K562 (cell line): ENCODE measurements around the gene TP53BP2. TPM values are rescaled to one million over a fixed set of nuclear protein-coding genes. Genes with fewer than 3 reads are reported as not detected.

Experiments
- ATF7 ChIP-seq: fragments of 450-650 bp; IDR thresholded peaks from 2 replicates; pipeline ENCODE4 v1.7.1; 2014; ENCODE audit warnings: mild to moderate bottlenecking, moderate library complexity
- C11orf30 ChIP-seq: fragments of 450-650 bp; IDR thresholded peaks from 2 replicates; pipeline ENCODE4 v1.6.1; 2016; ENCODE audit warnings: low read depth, mild to moderate bottlenecking
- EP400 ChIP-seq: fragments of 450-650 bp; IDR thresholded peaks from 2 replicates; pipeline ENCODE4 v1.6.1; 2017; ENCODE audit warnings: antibody characterized with exemption, mild to moderate bottlenecking, moderate library complexity
- ESRRA ChIP-seq: fragments of 450-650 bp; IDR thresholded peaks from 2 replicates; pipeline ENCODE4 v1.6.1; 2014; ENCODE audit warnings: low read depth, mild to moderate bottlenecking, moderate library complexity, borderline replicate concordance
- FOXK1 ChIP-seq: sonication (generic); formaldehyde crosslinking; IDR thresholded peaks from 2 replicates; pipeline ENCODE4 v1.8.0; 2022; ENCODE audit warnings: missing genetic modification reagents, mild to moderate bottlenecking, borderline replicate concordance
- HDAC3 ChIP-seq: fragments of 450-650 bp; IDR thresholded peaks from 2 replicates; pipeline ENCODE4 v1.6.1; 2018; ENCODE audit warnings: borderline replicate concordance, mild to moderate bottlenecking, moderate library complexity; ENCODE audit not compliant: partially characterized antibody
- HDAC8 ChIP-seq: fragments of 450-650 bp; IDR thresholded peaks from 2 replicates; pipeline ENCODE4 v1.6.1; 2016; ENCODE audit warnings: mild to moderate bottlenecking, missing genetic modification characterization, moderate library complexity, missing compliant biosample characterization
- HIVEP1 ChIP-seq: fragments of 250-450 bp; sonication (Bioruptor Pico); IDR thresholded peaks from 2 replicates; pipeline ENCODE4 v1.4.0; 2020; ENCODE audit warnings: mild to moderate bottlenecking
- KLF10 ChIP-seq: fragments of 250-450 bp; sonication (Bioruptor Pico); IDR thresholded peaks from 2 replicates; pipeline ENCODE4 v1.6.1; 2021; ENCODE audit warnings: matching md5 sums
- L3MBTL2 ChIP-seq: fragments of 450-650 bp; IDR thresholded peaks from 2 replicates; pipeline ENCODE4 v1.6.1; 2016; ENCODE audit warnings: mild to moderate bottlenecking, moderate library complexity
- MIER1 ChIP-seq: fragments of 450-650 bp; IDR thresholded peaks from 2 replicates; pipeline ENCODE4 v1.6.1; 2016; ENCODE audit warnings: antibody characterized with exemption, mild to moderate bottlenecking, low read depth
- TOE1 ChIP-seq, 2 experiments: fragments of 450-650 bp in 1 of 2; sonication (generic) in 1 of 2; formaldehyde crosslinking in 1 of 2; IDR thresholded peaks; 2 replicates each; pipeline versions ENCODE4 v1.7.1 to v1.8.0; 2016 to 2022; ENCODE audit warnings: borderline replicate concordance in 2 of 2, mild to moderate bottlenecking in 2 of 2, antibody characterized with exemption in 1 of 2, inconsistent platforms in 1 of 2, low read depth in 1 of 2, missing genetic modification reagents in 1 of 2, moderate library complexity in 1 of 2
- TSC22D4 ChIP-seq: fragments of 450-650 bp; IDR thresholded peaks from 2 replicates; pipeline ENCODE4 v1.6.1; 2016; ENCODE audit warnings: missing genetic modification characterization, missing biosample characterization, control low read depth
- WHSC1 ChIP-seq: IDR thresholded peaks from one replicate; pipeline ENCODE4 v1.6.1; 2012; ENCODE audit warnings: low read length, control low read depth, inconsistent platforms
- ZNF316 ChIP-seq: fragments of 450-650 bp; IDR thresholded peaks from 2 replicates; pipeline ENCODE4 v1.6.1; 2016
- ZNF717 ChIP-seq: fragments of 250-450 bp; sonication (Bioruptor Pico); IDR thresholded peaks from 2 replicates; pipeline ENCODE4 v1.5.0; 2021
- polyA plus RNA-seq, 8 experiments: library from polyadenylated mRNA; depleted of rRNA in 4 of 8; stranded (reverse) in 5 of 8; unstranded in 3 of 8; fragments of >200 nt; fragmentation: Nextera tagmentation in 2 of 8; fragmentation: Illumina TruSeq in 1 of 8; extraction: Ambion mirVana in 2 of 8; extraction: Trizol in 1 of 8; gene quantifications; 2 replicates each; pipeline versions ENCODE4 v1.2.1 to v1.2.3, GENCODE V29; 2011 to 2014; ENCODE audit warnings: inconsistent platforms in 1 of 8, missing spikeins in 1 of 8
- total RNA-seq, 7 experiments: library from RNA; depleted of rRNA in 6 of 7; stranded (reverse); fragments of >200 nt in 6 of 7; fragmentation: Illumina TruSeq in 2 of 7; extraction: Trizol in 2 of 7; gene quantifications; 2 replicates each; pipeline versions ENCODE4 v1.2.1 to v1.2.3, GENCODE V29; 2011 to 2021; ENCODE audit warnings: low replicate concordance in 1 of 7
- TF ChIP-seq, protein P1 (sequence below), 2 experiments: fragments of 450-650 bp; IDR thresholded peaks; 2 replicates each; pipeline ENCODE4 v1.6.1; 2018; ENCODE audit warnings: mild to moderate bottlenecking in 2 of 2, low read depth in 1 of 2; ENCODE audit not compliant: partially characterized antibody in 2 of 2
- TF ChIP-seq, protein P2 (sequence below): sonication (generic); formaldehyde crosslinking; IDR thresholded peaks from 2 replicates; pipeline ENCODE4 v1.9.0; 2022; ENCODE audit warnings: mild to moderate bottlenecking, missing genetic modification reagents
- TF ChIP-seq, protein P3 (sequence below): sonication (generic); formaldehyde crosslinking; IDR thresholded peaks from 2 replicates; pipeline ENCODE4 v1.8.0; 2022; ENCODE audit warnings: missing genetic modification reagents, mild to moderate bottlenecking, moderate library complexity, borderline replicate concordance
- TF ChIP-seq, protein P4 (sequence below), 2 experiments: fragments of 250-450 bp in 1 of 2; fragments of 450-650 bp in 1 of 2; sonication (Bioruptor Pico) in 1 of 2; IDR thresholded peaks; 2 replicates each; pipeline versions ENCODE4 v1.6.1 to v1.8.0; 2016 to 2021; ENCODE audit warnings: mild to moderate bottlenecking in 2 of 2, moderate library complexity in 2 of 2, missing compliant biosample characterization in 1 of 2, missing genetic modification characterization in 1 of 2

Gene TP53BP2
- total and polyA plus RNA-seq, 9 of the 15 experiments (the other 6 are each of a cell fraction or from before 2014, with no cell fraction given) = 17.0 to 69.6 (median 40.1) TPM

DNA sequence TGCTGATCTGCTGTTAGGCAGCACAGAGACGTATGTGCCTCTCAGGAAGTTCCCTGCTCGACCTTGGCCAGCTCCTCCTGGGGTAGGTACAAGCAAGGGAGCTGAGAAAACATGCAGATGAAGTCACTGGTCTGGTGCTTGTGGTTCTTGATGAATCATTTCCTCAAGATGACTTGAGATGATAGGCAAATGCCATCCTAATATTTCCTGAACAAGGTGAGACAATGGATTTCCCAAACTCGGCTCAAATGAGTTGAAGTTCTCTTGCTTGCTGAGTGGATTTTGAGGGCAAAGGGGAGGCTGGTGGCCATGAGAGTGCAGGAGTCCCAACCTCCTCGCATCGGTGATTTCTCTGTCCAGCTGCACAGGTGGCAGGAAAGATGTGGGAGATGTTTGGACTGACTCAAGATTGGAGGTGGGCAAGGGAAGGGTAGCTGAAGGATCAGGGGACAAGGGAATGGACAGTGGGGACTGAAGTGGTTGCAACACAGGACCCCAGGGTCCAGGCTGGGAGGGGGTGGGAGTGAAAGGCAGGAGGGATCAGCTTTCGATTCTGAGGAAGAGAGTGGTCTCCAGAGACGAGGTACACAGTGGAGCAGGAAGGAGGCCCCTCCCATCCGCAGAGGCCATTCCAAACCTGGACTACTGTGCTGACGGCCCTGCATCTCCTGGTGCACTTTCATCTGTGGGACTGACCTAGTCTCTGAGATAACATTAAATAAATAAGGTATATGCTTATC, 69.5 kb downstream of the TP53BP2 start (continued):
- TF ChIP-seq TOE1 (IDR thresholded peaks at IDR 0.05; ENCODE audit: borderline replicate concordance) (peak; percentile 56; the same call in 1 of the 2 replicates), TOE1 (CRISPR knock-in tag; IDR thresholded peaks at IDR 0.05; ENCODE audit: borderline replicate concordance, low read depth) (peak; percentile 52; the same call in 1 of the 2 replicates), ZNF316 (peak; percentile 47; the same call in 1 of the 2 replicates), WHSC1 (peak; percentile 58), KLF10 (CRISPR knock-in tag) (no peak), L3MBTL2 (peak; percentile 60), ATF7 (peak; percentile 94), ESRRA (peak; percentile 89), HIVEP1 (CRISPR knock-in tag) (0 out of 2 replicates have a peak, but pooled peaks have one; percentile 31), FOXK1 (CRISPR knock-in tag) (peak; percentile 31; the same call in 1 of the 2 replicates), MIER1 (0 out of 2 replicates have a peak, but pooled peaks have one; percentile 58), ZNF717 (peak; percentile 50; the same call in 1 of the 2 replicates), HDAC3 (peak; percentile 7), EP400 (peak; percentile 41; the same call in 1 of the 2 replicates), C11orf30 (peak; percentile 77), HDAC8 (tag) (peak; percentile 47; the same call in 1 of the 2 replicates), TSC22D4 (tag) (no peak)
- TF ChIP-seq, protein P1, sequence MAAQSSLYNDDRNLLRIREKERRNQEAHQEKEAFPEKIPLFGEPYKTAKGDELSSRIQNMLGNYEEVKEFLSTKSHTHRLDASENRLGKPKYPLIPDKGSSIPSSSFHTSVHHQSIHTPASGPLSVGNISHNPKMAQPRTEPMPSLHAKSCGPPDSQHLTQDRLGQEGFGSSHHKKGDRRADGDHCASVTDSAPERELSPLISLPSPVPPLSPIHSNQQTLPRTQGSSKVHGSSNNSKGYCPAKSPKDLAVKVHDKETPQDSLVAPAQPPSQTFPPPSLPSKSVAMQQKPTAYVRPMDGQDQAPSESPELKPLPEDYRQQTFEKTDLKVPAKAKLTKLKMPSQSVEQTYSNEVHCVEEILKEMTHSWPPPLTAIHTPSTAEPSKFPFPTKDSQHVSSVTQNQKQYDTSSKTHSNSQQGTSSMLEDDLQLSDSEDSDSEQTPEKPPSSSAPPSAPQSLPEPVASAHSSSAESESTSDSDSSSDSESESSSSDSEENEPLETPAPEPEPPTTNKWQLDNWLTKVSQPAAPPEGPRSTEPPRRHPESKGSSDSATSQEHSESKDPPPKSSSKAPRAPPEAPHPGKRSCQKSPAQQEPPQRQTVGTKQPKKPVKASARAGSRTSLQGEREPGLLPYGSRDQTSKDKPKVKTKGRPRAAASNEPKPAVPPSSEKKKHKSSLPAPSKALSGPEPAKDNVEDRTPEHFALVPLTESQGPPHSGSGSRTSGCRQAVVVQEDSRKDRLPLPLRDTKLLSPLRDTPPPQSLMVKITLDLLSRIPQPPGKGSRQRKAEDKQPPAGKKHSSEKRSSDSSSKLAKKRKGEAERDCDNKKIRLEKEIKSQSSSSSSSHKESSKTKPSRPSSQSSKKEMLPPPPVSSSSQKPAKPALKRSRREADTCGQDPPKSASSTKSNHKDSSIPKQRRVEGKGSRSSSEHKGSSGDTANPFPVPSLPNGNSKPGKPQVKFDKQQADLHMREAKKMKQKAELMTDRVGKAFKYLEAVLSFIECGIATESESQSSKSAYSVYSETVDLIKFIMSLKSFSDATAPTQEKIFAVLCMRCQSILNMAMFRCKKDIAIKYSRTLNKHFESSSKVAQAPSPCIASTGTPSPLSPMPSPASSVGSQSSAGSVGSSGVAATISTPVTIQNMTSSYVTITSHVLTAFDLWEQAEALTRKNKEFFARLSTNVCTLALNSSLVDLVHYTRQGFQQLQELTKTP (IDR thresholded peaks at IDR 0.05; ENCODE audit: low read depth in 1 of 2, partially characterized antibody in 2 of 2) = peak in 1 of 2 experiments; percentile 45
- TF ChIP-seq, protein P2, sequence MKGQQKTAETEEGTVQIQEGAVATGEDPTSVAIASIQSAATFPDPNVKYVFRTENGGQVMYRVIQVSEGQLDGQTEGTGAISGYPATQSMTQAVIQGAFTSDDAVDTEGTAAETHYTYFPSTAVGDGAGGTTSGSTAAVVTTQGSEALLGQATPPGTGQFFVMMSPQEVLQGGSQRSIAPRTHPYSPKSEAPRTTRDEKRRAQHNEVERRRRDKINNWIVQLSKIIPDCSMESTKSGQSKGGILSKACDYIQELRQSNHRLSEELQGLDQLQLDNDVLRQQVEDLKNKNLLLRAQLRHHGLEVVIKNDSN (CRISPR knock-in tag) = no peak
- TF ChIP-seq, protein P3, sequence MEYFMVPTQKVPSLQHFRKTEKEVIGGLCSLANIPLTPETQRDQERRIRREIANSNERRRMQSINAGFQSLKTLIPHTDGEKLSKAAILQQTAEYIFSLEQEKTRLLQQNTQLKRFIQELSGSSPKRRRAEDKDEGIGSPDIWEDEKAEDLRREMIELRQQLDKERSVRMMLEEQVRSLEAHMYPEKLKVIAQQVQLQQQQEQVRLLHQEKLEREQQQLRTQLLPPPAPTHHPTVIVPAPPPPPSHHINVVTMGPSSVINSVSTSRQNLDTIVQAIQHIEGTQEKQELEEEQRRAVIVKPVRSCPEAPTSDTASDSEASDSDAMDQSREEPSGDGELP (CRISPR knock-in tag) = peak; percentile 76; the same call in 1 of the 2 replicates
- TF ChIP-seq, protein P4, sequence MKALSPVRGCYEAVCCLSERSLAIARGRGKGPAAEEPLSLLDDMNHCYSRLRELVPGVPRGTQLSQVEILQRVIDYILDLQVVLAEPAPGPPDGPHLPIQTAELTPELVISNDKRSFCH (CRISPR knock-in tag; IDR thresholded peaks at IDR 0.05) = no peak
- TF ChIP-seq, protein P4 (tag; IDR thresholded peaks at IDR 0.05) = peak; percentile 68; the same call in 1 of the 2 replicates
